ENCODE results near the gene CTNNAL1. TPM values are rescaled to one million over a fixed set of nuclear protein-coding genes. Genes with fewer than 3 reads are reported as not detected.

CTNNAL1 gene
- total RNA-seq, 1 donor from 2014 or later: 35.2 TPM

DNA sequence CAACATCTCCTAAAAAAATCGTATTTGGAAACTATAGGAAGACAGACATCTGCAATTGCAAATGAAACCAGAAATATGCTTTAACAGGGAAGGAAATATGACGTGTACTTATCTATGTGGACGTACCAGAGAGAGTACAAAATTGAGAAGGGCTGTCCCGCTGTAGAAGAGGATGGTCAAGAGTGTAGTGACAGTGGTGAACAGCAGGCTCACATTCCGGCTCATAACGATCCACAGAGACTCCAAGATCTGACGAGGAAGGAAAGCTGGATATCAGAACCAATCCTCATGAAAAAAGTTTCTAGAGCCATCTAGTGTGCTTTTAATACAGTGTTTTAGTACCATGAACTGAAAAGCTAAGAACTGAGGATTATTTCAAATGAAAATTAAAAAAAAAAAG, 37.1 kb upstream of the CTNNAL1 start:
- TF ChIP-seq, protein P1, sequence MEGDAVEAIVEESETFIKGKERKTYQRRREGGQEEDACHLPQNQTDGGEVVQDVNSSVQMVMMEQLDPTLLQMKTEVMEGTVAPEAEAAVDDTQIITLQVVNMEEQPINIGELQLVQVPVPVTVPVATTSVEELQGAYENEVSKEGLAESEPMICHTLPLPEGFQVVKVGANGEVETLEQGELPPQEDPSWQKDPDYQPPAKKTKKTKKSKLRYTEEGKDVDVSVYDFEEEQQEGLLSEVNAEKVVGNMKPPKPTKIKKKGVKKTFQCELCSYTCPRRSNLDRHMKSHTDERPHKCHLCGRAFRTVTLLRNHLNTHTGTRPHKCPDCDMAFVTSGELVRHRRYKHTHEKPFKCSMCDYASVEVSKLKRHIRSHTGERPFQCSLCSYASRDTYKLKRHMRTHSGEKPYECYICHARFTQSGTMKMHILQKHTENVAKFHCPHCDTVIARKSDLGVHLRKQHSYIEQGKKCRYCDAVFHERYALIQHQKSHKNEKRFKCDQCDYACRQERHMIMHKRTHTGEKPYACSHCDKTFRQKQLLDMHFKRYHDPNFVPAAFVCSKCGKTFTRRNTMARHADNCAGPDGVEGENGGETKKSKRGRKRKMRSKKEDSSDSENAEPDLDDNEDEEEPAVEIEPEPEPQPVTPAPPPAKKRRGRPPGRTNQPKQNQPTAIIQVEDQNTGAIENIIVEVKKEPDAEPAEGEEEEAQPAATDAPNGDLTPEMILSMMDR (IDR thresholded peaks at IDR 0.05): no peak
- intact Hi-C loops (cut with DNase I): no loop called here
- Histone ChIP-seq H3K36me3 (peaks cover 98% of the 10 kb centered on the region), H3K27ac (no peak overlapping the region), H3K4me3 (no peak overlapping the region), H3K27me3 (ENCODE audit: low read depth) (no peaks in the 10 kb centered on the region), H3K9me3 (no peaks in the 10 kb centered on the region), H3K4me1 (no peaks in the 10 kb centered on the region)
- ATAC-seq: no peak
- no peak for DNase-seq

DNA sequence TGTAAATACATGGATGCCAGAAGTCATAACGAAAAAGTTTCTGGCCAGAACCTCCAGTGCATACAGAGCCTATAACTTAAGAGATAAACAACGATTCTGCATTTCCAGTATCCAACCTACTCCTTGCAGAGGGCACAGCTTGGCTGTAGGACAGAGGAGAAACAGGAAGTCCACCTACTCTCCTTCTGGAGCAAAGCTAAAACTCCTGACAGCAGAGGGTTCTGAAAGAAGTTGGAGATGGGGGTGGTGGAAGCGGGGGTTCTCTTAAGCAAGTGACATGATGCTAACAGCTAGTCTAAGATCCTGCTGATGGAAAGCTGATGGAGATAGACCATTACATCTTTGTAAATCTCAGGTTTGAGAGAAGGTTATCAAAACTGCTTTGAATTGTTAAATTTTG, 35.5 kb upstream of the CTNNAL1 start:
- DNase-seq: no peak
- intact Hi-C loops (cut with DNase I): no loop called here
- TF ChIP-seq, protein P1 (IDR thresholded peaks at IDR 0.05): no peak
- Histone ChIP-seq H3K27me3 (ENCODE audit: low read depth) (no peaks in the 10 kb centered on the region), H3K9me3 (no peaks in the 10 kb centered on the region), H3K4me3 (no peak overlapping the region), H3K36me3 (peaks cover 94% of the 10 kb centered on the region), H3K4me1 (no peaks in the 10 kb centered on the region), H3K27ac (no peak overlapping the region)
- ATAC-seq: no peak

DNA sequence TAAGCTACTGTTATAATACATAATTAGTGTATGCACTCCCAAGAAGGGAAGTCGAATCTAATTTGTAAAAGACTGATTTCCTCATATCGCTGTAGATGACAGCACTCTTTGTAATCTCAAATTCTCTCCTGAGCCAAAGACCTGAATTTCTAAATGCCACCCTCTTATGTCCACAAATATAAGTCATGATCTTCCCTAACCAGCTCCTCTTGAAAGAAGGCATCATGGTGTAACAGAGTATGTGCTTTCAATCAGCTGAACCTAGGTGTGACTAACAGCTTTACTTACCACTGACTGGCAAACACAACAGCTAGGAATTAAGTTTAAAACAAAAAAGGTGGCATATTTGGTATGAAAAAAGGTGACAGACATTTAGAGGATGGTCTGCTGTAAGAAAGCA, 34.0 kb upstream of the CTNNAL1 start:
- no peak for ATAC-seq
- intact Hi-C loops (cut with DNase I): no loop called here
- Histone ChIP-seq H3K4me3 (no peak overlapping the region), H3K27ac (no peak overlapping the region), H3K9me3 (no peaks in the 10 kb centered on the region), H3K4me1 (no peaks in the 10 kb centered on the region), H3K27me3 (ENCODE audit: low read depth) (no peaks in the 10 kb centered on the region), H3K36me3 (peaks cover 89% of the 10 kb centered on the region)
- no peak for DNase-seq
- TF ChIP-seq, protein P1 (IDR thresholded peaks at IDR 0.05): no peak

DNA sequence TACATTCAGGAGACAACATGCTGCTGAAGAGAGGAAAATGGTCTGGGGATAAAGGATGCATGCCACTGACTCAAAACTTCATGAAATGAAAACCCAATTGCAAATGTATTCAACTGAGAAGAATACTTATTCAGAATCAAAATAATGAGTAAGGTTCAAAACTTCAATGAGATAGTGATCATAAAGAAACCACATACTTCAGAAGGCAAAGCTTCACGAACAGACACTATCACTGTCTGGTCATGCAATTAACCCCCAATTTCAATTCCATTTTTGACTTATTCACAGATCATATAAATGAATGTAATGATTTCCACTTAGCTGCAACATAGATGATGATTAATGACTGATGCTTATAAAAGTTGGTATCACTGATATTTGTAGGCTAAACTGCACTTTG, 33.0 kb upstream of the CTNNAL1 start:
- intact Hi-C loops (cut with DNase I): no loop called here
- H3K36me3 ChIP-seq: peaks cover 80% of the 10 kb centered on the region
- no peak overlapping the region for H3K4me3 ChIP-seq
- H3K27ac ChIP-seq: no peak overlapping the region
- no peaks in the 10 kb centered on the region for H3K4me1 ChIP-seq
- TF ChIP-seq, protein P1 (IDR thresholded peaks at IDR 0.05): no peak
- ATAC-seq: no peak
- H3K27me3 ChIP-seq (ENCODE audit: low read depth): no peaks in the 10 kb centered on the region
- DNase-seq: no peak
- no peaks in the 10 kb centered on the region for H3K9me3 ChIP-seq

DNA sequence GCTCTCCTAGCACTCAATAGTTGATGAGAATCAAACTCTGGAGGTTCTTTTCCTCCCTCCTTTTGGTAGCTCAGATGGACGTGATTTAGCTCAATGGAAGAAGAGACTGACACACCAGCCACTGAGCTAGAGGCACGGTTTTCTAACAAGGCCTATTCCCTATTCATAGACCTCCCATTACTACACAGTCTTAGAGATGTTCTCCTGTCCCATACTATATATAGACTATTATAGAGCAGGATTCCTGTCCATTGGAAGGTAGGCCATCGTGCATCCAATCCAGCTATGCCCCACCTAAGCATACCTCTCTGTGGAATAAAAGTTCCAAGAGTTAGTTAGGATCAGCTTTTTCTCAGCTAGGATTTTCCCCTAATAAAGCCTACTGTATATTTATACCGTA, 30.3 kb upstream of the CTNNAL1 start:
- TF ChIP-seq, protein P1 (IDR thresholded peaks at IDR 0.05): no peak
- Histone ChIP-seq H3K4me1 (no peaks in the 10 kb centered on the region), H3K9me3 (no peaks in the 10 kb centered on the region), H3K4me3 (no peak overlapping the region), H3K36me3 (peaks cover 65% of the 10 kb centered on the region), H3K27me3 (ENCODE audit: low read depth) (no peaks in the 10 kb centered on the region), H3K27ac (no peak overlapping the region)
- intact Hi-C loops (cut with DNase I): no loop called here
- ATAC-seq (no peak), DNase-seq (no peak)

DNA sequence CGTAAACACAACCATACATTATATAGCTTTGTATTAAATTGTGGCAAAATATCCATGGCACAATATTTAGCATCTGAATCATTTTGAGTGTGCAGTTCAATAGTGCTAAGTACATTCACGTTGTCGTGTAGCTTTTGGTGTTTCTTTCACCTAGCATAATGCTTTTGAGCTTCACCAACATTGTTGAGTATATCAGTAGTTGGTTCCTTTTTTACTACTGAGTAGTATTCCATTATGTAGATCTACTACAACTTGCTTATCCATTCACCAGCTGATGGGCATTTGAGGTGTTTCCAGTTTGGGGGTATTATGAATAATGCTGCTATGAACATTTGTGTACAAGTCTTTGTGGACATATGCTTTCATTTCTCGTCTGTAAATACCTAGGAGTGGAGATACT, 27.3 kb upstream of the CTNNAL1 start:
- Histone ChIP-seq H3K4me1 (peaks cover 16% of the 10 kb centered on the region), H3K4me3 (no peak overlapping the region), H3K27ac (no peak overlapping the region), H3K27me3 (ENCODE audit: low read depth) (no peaks in the 10 kb centered on the region), H3K36me3 (peaks cover 51% of the 10 kb centered on the region), H3K9me3 (no peaks in the 10 kb centered on the region)
- no peak for ATAC-seq
- no peak for DNase-seq
- TF ChIP-seq, protein P1 (IDR thresholded peaks at IDR 0.05): no peak
- intact Hi-C loops (cut with DNase I): no loop called here

Measured in lower lobe of right lung (tissue), 2 donors.